HL-60 (cell line): ENCODE measurements around the gene OTOS.

Source experiments
- CTCF ChIP-seq: IDR thresholded peaks from one replicate; pipeline ENCODE4 v1.5.1; 2011; ENCODE audit warnings: low read length, control low read depth, inconsistent platforms; ENCODE audit not compliant: insufficient read depth
- GABPA ChIP-seq: IDR thresholded peaks from 2 replicates; pipeline ENCODE4 v1.6.1; 2012; ENCODE audit warnings: low read depth
- POLR2AphosphoS5 ChIP-seq: IDR thresholded peaks from 2 replicates; pipeline ENCODE4 v1.6.1; 2012; ENCODE audit warnings: low read depth
- REST ChIP-seq: IDR thresholded peaks from 2 replicates; pipeline ENCODE4 v1.6.1; 2012; ENCODE audit warnings: low read depth; ENCODE audit not compliant: insufficient replicate concordance

- TF ChIP-seq GABPA (no peak), CTCF (no peak), POLR2AphosphoS5 (no peak), REST (no peak)
Observed at GRCh38 chr2:240121675-240122074, 18.8 kb downstream of the OTOS start.
